ENCODE measurements around the gene SASH1.

The SASH1 gene

GRCh38 chr6:148401571-148401970 lies 58.9 kb downstream of the SASH1 start:
- no peak overlapping the region for H3K4me3 ChIP-seq (ENCODE audit: low read length)
- H3K27ac ChIP-seq (ENCODE audit: low read depth, low read length), result no peak overlapping the region
- no peak overlapping the region for H3K9ac ChIP-seq (ENCODE audit: low read length)
- H3K4me1 ChIP-seq (ENCODE audit: control insufficient read depth, insufficient read depth, low read length), result no peaks in the 10 kb centered on the region
- H3K36me3 ChIP-seq (ENCODE audit: control insufficient read depth, insufficient read depth, low read length), result no peaks in the 10 kb centered on the region
- no peaks in the 10 kb centered on the region for H3K27me3 ChIP-seq (ENCODE audit: control insufficient read depth, insufficient read depth, low read length)

- Histone ChIP-seq H3K27ac (ENCODE audit: low read depth, low read length) (no peak overlapping the region), H3K27me3 (ENCODE audit: control insufficient read depth, insufficient read depth, low read length) (no peaks in the 10 kb centered on the region), H3K4me3 (ENCODE audit: low read length) (no peak overlapping the region), H3K36me3 (ENCODE audit: control insufficient read depth, insufficient read depth, low read length) (no peaks in the 10 kb centered on the region), H3K4me1 (ENCODE audit: control insufficient read depth, insufficient read depth, low read length) (peaks cover 4% of the 10 kb centered on the region), H3K9ac (ENCODE audit: low read length) (no peak overlapping the region)
Observed at GRCh38 chr6:148404456-148405054, 61.9 kb downstream of the SASH1 start.

GRCh38 chr6:148405894-148406293 lies 63.3 kb downstream of the SASH1 start:
- Histone ChIP-seq H3K27ac (ENCODE audit: low read depth, low read length) (no peak overlapping the region), H3K4me3 (ENCODE audit: low read length) (no peak overlapping the region), H3K4me1 (ENCODE audit: control insufficient read depth, insufficient read depth, low read length) (peaks cover 4% of the 10 kb centered on the region), H3K36me3 (ENCODE audit: control insufficient read depth, insufficient read depth, low read length) (no peaks in the 10 kb centered on the region), H3K27me3 (ENCODE audit: control insufficient read depth, insufficient read depth, low read length) (no peaks in the 10 kb centered on the region), H3K9ac (ENCODE audit: low read length) (no peak overlapping the region)

GRCh38 chr6:148406579-148407371 lies 64.1 kb downstream of the SASH1 start:
- H3K27ac ChIP-seq (ENCODE audit: low read depth, low read length), result no peak overlapping the region
- peaks cover 4% of the 10 kb centered on the region for H3K4me1 ChIP-seq (ENCODE audit: control insufficient read depth, insufficient read depth, low read length)
- H3K4me3 ChIP-seq (ENCODE audit: low read length), result no peak overlapping the region
- H3K27me3 ChIP-seq (ENCODE audit: control insufficient read depth, insufficient read depth, low read length), result no peaks in the 10 kb centered on the region
- H3K36me3 ChIP-seq (ENCODE audit: control insufficient read depth, insufficient read depth, low read length), result no peaks in the 10 kb centered on the region
- H3K9ac ChIP-seq (ENCODE audit: low read length), result no peak overlapping the region

- H3K27ac ChIP-seq (ENCODE audit: low read depth, low read length), result no peak overlapping the region
- peaks cover 4% of the 10 kb centered on the region for H3K4me1 ChIP-seq (ENCODE audit: control insufficient read depth, insufficient read depth, low read length)
- H3K4me3 ChIP-seq (ENCODE audit: low read length), result no peak overlapping the region
- H3K36me3 ChIP-seq (ENCODE audit: control insufficient read depth, insufficient read depth, low read length), result no peaks in the 10 kb centered on the region
- no peaks in the 10 kb centered on the region for H3K27me3 ChIP-seq (ENCODE audit: control insufficient read depth, insufficient read depth, low read length)
- no peak overlapping the region for H3K9ac ChIP-seq (ENCODE audit: low read length)
Observed at GRCh38 chr6:148407372-148407771, 64.7 kb downstream of the SASH1 start.

- H3K27ac ChIP-seq (ENCODE audit: low read depth, low read length), result no peak overlapping the region
- no peak overlapping the region for H3K4me3 ChIP-seq (ENCODE audit: low read length)
- H3K27me3 ChIP-seq (ENCODE audit: control insufficient read depth, insufficient read depth, low read length), result no peaks in the 10 kb centered on the region
- no peaks in the 10 kb centered on the region for H3K36me3 ChIP-seq (ENCODE audit: control insufficient read depth, insufficient read depth, low read length)
- no peaks in the 10 kb centered on the region for H3K4me1 ChIP-seq (ENCODE audit: control insufficient read depth, insufficient read depth, low read length)
- no peak overlapping the region for H3K9ac ChIP-seq (ENCODE audit: low read length)
Observed at GRCh38 chr6:148413321-148414091, 70.9 kb downstream of the SASH1 start.

- Histone ChIP-seq H3K9ac (ENCODE audit: low read length) (no peak overlapping the region), H3K27ac (ENCODE audit: low read depth, low read length) (no peak overlapping the region), H3K4me1 (ENCODE audit: control insufficient read depth, insufficient read depth, low read length) (no peaks in the 10 kb centered on the region), H3K27me3 (ENCODE audit: control insufficient read depth, insufficient read depth, low read length) (no peaks in the 10 kb centered on the region), H3K4me3 (ENCODE audit: low read length) (no peak overlapping the region), H3K36me3 (ENCODE audit: control insufficient read depth, insufficient read depth, low read length) (no peaks in the 10 kb centered on the region)
Observed at GRCh38 chr6:148414092-148414489, 71.5 kb downstream of the SASH1 start.

- Histone ChIP-seq H3K9ac (ENCODE audit: low read length) (no peak overlapping the region), H3K4me1 (ENCODE audit: control insufficient read depth, insufficient read depth, low read length) (no peaks in the 10 kb centered on the region), H3K27me3 (ENCODE audit: control insufficient read depth, insufficient read depth, low read length) (no peaks in the 10 kb centered on the region), H3K36me3 (ENCODE audit: control insufficient read depth, insufficient read depth, low read length) (no peaks in the 10 kb centered on the region), H3K27ac (ENCODE audit: low read depth, low read length) (no peak overlapping the region), H3K4me3 (ENCODE audit: low read length) (no peak overlapping the region)
Observed at GRCh38 chr6:148414836-148415235, 72.2 kb downstream of the SASH1 start.

- H3K4me3 ChIP-seq (ENCODE audit: low read length), result no peak overlapping the region
- no peak overlapping the region for H3K9ac ChIP-seq (ENCODE audit: low read length)
- H3K4me1 ChIP-seq (ENCODE audit: control insufficient read depth, insufficient read depth, low read length), result no peaks in the 10 kb centered on the region
- H3K36me3 ChIP-seq (ENCODE audit: control insufficient read depth, insufficient read depth, low read length), result no peaks in the 10 kb centered on the region
- H3K27me3 ChIP-seq (ENCODE audit: control insufficient read depth, insufficient read depth, low read length), result no peaks in the 10 kb centered on the region
- no peak overlapping the region for H3K27ac ChIP-seq (ENCODE audit: low read depth, low read length)
Observed at GRCh38 chr6:148415511-148416260, 73.0 kb downstream of the SASH1 start.

GRCh38 chr6:148416330-148416965 lies 73.8 kb downstream of the SASH1 start:
- H3K27ac ChIP-seq (ENCODE audit: low read depth, low read length), result no peak overlapping the region
- no peak overlapping the region for H3K9ac ChIP-seq (ENCODE audit: low read length)
- no peaks in the 10 kb centered on the region for H3K4me1 ChIP-seq (ENCODE audit: control insufficient read depth, insufficient read depth, low read length)
- no peak overlapping the region for H3K4me3 ChIP-seq (ENCODE audit: low read length)
- no peaks in the 10 kb centered on the region for H3K27me3 ChIP-seq (ENCODE audit: control insufficient read depth, insufficient read depth, low read length)
- no peaks in the 10 kb centered on the region for H3K36me3 ChIP-seq (ENCODE audit: control insufficient read depth, insufficient read depth, low read length)

- no peaks in the 10 kb centered on the region for H3K36me3 ChIP-seq (ENCODE audit: control insufficient read depth, insufficient read depth, low read length)
- peaks cover 3% of the 10 kb centered on the region for H3K27me3 ChIP-seq (ENCODE audit: control insufficient read depth, insufficient read depth, low read length)
- H3K27ac ChIP-seq (ENCODE audit: low read depth, low read length), result no peak overlapping the region
- no peak overlapping the region for H3K4me3 ChIP-seq (ENCODE audit: low read length)
- no peak overlapping the region for H3K9ac ChIP-seq (ENCODE audit: low read length)
- H3K4me1 ChIP-seq (ENCODE audit: control insufficient read depth, insufficient read depth, low read length), result no peaks in the 10 kb centered on the region
Observed at GRCh38 chr6:148417045-148417444, 74.4 kb downstream of the SASH1 start.

GRCh38 chr6:148419430-148419829 lies 76.8 kb downstream of the SASH1 start:
- Histone ChIP-seq H3K9ac (ENCODE audit: low read length) (no peak overlapping the region), H3K27me3 (ENCODE audit: control insufficient read depth, insufficient read depth, low read length) (peaks cover 3% of the 10 kb centered on the region), H3K4me3 (ENCODE audit: low read length) (no peak overlapping the region), H3K27ac (ENCODE audit: low read depth, low read length) (no peak overlapping the region), H3K36me3 (ENCODE audit: control insufficient read depth, insufficient read depth, low read length) (no peaks in the 10 kb centered on the region), H3K4me1 (ENCODE audit: control insufficient read depth, insufficient read depth, low read length) (no peaks in the 10 kb centered on the region)

All from rectal smooth muscle tissue (tissue), 1 donor.